HFFc6 (cell line): Measurements from ENCODE around the gene INTS11. TPM values are rescaled to one million over a fixed set of nuclear protein-coding genes. Genes with fewer than 3 reads are reported as not detected.

ENCODE experiments used
- DNase-seq: peaks from one replicate; pipeline ENCODE4 v3.0.0-alpha.2; 2018
- H3K27ac Mint-ChIP-seq: 2 replicates; pipeline ENCODE4 v1.8.0; 2020; ENCODE audit warnings: mild to moderate bottlenecking, mixed read lengths
- H3K27me3 Mint-ChIP-seq: 2 replicates; pipeline ENCODE4 v1.8.0; 2021; ENCODE audit warnings: mild to moderate bottlenecking, moderate library complexity, mixed read lengths; ENCODE audit not compliant: insufficient read depth
- H3K36me3 Mint-ChIP-seq: 2 replicates; pipeline ENCODE4 v1.8.0; 2021; ENCODE audit warnings: low read depth, mixed read lengths
- H3K4me1 Mint-ChIP-seq: 2 replicates; pipeline ENCODE4 v1.8.0; 2020; ENCODE audit warnings: low read depth, mixed read lengths
- H3K4me3 Mint-ChIP-seq: 2 replicates; pipeline ENCODE4 v1.8.0; 2020; ENCODE audit warnings: mild to moderate bottlenecking, moderate library complexity, mixed read lengths
- H3K9me3 Mint-ChIP-seq: 2 replicates; pipeline ENCODE4 v1.8.0; 2020; ENCODE audit warnings: mild to moderate bottlenecking, mixed read lengths
- CTCF ChIP-seq: fragments of 200-600 bp; sonication (generic); IDR thresholded peaks from 2 replicates; pipeline ENCODE4 v1.5.0; 2021; ENCODE audit warnings: antibody characterized with exemption, mild to moderate bottlenecking
- total RNA-seq, 6 experiments: library from RNA; stranded (reverse); fragmentation: NEBNext Ultra II Directional; extraction: Animal tissue kit (Norgen Biotek cat#: 25700); gene quantifications; 2 replicates in 1 of 6; 3 replicates in 5 of 6; pipeline ENCODE4 v1.2.3, GENCODE V29; 2021

INTS11 gene
- total RNA-seq, 6 experiments from 2014 or later = 65.6 to 78.3 (median 69.8) TPM

- no peak for DNase-seq
- Mint-ChIP-seq H3K4me3 (no peak overlapping the region), H3K4me1 (peaks cover 29% of the 10 kb centered on the region), H3K27me3 (peaks cover 7% of the 10 kb centered on the region), H3K27ac (peak overlapping the region; percentile 61), H3K36me3 (peaks cover 11% of the 10 kb centered on the region), H3K9me3 (no peaks in the 10 kb centered on the region)
- TF ChIP-seq CTCF = no peak
These were observed 19.5 kb upstream of the INTS11 start for GRCh38 chr1:1343811-1344421.

DNA sequence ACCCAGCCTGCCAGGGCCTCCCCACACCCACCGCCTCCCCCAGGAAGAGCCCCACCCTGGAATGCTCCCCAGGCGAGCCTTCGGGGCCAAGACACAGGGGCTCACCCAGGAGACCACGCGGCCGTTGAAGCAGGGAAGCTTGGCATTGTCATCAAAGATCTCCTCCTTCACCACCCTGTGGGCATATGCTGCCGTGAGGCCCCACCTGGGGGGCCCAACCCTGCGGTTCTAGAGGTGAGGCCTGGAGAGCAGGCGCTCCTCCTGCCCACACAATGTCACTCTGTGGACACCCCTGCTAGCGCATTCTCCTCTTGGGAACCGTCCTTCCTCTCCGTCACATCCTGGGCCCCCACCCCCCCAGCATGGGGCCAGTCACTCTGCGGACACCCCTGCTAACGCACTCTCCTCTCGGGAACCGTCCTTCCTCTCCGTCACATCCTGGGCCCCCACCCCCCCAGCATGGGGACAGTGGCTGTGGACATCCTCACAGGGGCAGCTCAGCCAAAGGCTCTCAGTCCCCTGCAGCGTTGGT is 18.2 kb upstream of the INTS11 start:
- peaks cover 27% of the 10 kb centered on the region for H3K4me1 Mint-ChIP-seq
- H3K27me3 Mint-ChIP-seq = peaks cover 5% of the 10 kb centered on the region
- H3K4me3 Mint-ChIP-seq = no peak overlapping the region
- H3K27ac Mint-ChIP-seq = no peak overlapping the region
- no peak for DNase-seq
- H3K9me3 Mint-ChIP-seq = no peaks in the 10 kb centered on the region
- H3K36me3 Mint-ChIP-seq = peaks cover 11% of the 10 kb centered on the region
- TF ChIP-seq CTCF = no peak

DNA sequence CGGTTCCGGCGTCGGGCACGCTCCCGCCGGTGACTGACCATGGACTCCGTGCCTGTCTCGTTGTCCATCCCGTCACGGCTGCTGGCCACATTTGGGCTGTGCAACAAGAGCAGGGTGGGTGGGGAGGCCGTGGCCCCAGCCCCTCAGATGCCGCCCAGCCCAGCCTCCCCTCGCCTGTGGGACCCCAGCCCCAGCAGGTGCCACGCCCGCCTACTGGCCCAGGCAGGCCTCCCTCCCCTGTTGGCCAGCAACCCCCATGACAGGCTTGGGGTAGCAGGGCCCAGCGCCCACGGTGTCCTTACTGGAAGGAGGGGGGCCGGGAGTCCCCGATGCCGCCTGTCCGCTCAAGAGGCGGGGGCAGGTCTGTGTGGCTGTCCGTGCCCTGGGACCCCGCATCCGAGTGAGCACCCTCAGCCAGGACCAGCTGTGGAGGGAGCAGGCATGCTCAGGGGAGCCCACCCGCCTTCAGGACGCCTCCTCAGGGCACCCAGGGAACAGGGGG is 17.7 kb upstream of the INTS11 start:
- no peaks in the 10 kb centered on the region for H3K9me3 Mint-ChIP-seq
- peaks cover 3% of the 10 kb centered on the region for H3K27me3 Mint-ChIP-seq
- H3K27ac Mint-ChIP-seq = no peak overlapping the region
- peaks cover 11% of the 10 kb centered on the region for H3K36me3 Mint-ChIP-seq
- H3K4me3 Mint-ChIP-seq = no peak overlapping the region
- H3K4me1 Mint-ChIP-seq = peaks cover 22% of the 10 kb centered on the region
- TF ChIP-seq CTCF = no peak
- no peak for DNase-seq

DNA sequence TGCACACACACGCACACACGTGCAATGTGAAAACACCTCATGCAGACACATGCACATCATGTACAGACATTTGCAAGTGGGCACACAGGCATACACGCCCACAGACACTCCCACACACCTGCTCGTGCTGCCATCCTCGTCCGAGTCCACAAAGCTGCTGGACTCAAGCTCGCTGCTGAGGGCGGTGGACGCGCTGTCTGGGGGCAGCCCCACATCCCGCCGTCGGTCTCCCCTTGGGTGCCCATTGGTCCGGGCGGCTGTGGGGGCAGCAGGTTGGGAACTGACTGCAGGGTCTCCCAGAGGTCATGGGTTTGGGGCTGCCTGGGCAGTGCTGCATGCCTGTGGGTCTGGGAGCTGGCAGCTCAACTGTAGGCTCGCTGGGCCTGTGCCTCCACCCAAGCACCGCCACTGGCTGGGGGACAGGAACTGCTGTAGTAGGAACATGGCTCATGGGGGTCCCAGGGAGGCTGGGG is 17.1 kb upstream of the INTS11 start:
- TF ChIP-seq CTCF = no peak
- Mint-ChIP-seq H3K4me1 (peaks cover 17% of the 10 kb centered on the region), H3K9me3 (no peaks in the 10 kb centered on the region), H3K4me3 (no peak overlapping the region), H3K36me3 (peaks cover 11% of the 10 kb centered on the region), H3K27ac (no peak overlapping the region), H3K27me3 (peaks cover 3% of the 10 kb centered on the region)
- no peak for DNase-seq

- H3K27ac Mint-ChIP-seq = no peak overlapping the region
- peaks cover 3% of the 10 kb centered on the region for H3K27me3 Mint-ChIP-seq
- peaks cover 11% of the 10 kb centered on the region for H3K36me3 Mint-ChIP-seq
- H3K4me3 Mint-ChIP-seq = no peak overlapping the region
- no peak for DNase-seq
- peaks cover 11% of the 10 kb centered on the region for H3K4me1 Mint-ChIP-seq
- TF ChIP-seq CTCF = no peak
- H3K9me3 Mint-ChIP-seq = no peaks in the 10 kb centered on the region
These were observed 16.5 kb upstream of the INTS11 start for GRCh38 chr1:1340791-1341548.
